ENCODE data around the gene WFDC6. TPM values are rescaled to one million over a fixed set of nuclear protein-coding genes. Genes with fewer than 3 reads are reported as not detected.

Gene WFDC6
- total RNA-seq, 2 donors from 2014 or later: not detected

DNA sequence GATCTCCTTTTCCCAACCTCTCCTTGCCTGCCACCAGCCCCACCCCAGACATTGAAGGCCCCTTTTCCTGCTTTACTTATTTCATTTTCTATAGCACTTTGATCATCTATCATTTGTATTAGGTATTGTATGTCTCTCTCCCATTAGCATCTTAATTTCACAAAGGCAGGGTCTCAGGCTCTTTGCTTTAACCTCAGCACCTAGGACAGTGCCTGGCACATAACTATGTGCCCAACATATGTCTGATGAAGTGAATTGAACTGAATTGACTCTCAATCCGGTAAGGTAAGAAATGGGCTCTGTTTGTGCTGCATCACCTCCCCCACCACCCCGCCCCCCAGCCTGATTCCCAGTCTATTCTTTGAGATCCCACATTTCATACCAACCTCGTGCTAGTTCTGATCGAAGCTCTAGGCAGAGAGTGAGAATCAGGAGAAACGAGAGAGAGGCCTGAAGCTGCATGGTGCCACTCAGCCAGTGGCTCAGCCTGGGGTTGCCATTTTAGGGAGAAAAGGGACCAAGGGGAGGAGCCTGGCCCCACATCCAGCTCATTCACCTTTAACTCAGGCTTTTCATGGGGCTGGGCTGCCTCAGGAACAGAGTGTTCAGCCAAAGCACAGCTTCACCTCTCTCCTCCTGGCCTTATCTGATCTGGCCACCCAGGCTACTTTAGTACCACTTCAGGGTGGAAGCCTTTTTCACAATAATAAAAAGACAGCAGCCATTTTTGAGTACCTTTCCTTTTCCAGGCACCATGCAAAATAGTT is 24.0 kb downstream of the WFDC6 start, which contains the start of gene SPINT3:
Gene SPINT3, minus strand, starts transcription at position 476 of the 767 bp plus-strand sequence. Its CDS starts 14 bp downstream, at position 462.
- no peaks in the 10 kb centered on the region for H3K9me3 Mint-ChIP-seq
- no peaks in the 10 kb centered on the region for H3K36me3 ChIP-seq (ENCODE audit: control insufficient read depth, insufficient read depth, low read length)
- no peaks in the 10 kb centered on the region for H3K9me3 ChIP-seq (ENCODE audit: control insufficient read depth, low read length)
- peaks cover 58% of the 10 kb centered on the region for H3K27me3 Mint-ChIP-seq (ENCODE audit: insufficient read depth)
- TF ChIP-seq, protein P1, sequence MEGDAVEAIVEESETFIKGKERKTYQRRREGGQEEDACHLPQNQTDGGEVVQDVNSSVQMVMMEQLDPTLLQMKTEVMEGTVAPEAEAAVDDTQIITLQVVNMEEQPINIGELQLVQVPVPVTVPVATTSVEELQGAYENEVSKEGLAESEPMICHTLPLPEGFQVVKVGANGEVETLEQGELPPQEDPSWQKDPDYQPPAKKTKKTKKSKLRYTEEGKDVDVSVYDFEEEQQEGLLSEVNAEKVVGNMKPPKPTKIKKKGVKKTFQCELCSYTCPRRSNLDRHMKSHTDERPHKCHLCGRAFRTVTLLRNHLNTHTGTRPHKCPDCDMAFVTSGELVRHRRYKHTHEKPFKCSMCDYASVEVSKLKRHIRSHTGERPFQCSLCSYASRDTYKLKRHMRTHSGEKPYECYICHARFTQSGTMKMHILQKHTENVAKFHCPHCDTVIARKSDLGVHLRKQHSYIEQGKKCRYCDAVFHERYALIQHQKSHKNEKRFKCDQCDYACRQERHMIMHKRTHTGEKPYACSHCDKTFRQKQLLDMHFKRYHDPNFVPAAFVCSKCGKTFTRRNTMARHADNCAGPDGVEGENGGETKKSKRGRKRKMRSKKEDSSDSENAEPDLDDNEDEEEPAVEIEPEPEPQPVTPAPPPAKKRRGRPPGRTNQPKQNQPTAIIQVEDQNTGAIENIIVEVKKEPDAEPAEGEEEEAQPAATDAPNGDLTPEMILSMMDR (conservative IDR thresholded peaks at IDR 0.05): no peak
- H3K27ac Mint-ChIP-seq: no peak within 1 kb of the TSS
- H3K4me1 ChIP-seq (ENCODE audit: control insufficient read depth, insufficient read depth, low read length): no peaks in the 10 kb centered on the region
- H3K27ac ChIP-seq (ENCODE audit: low read depth, low read length): no peak within 1 kb of the TSS
- no peak within 1 kb of the TSS for H3K4me3 ChIP-seq (ENCODE audit: low read length)
- no peak within 1 kb of the TSS for H3K4me3 Mint-ChIP-seq
- no peaks in the 10 kb centered on the region for H3K36me3 Mint-ChIP-seq (ENCODE audit: low read depth)
- peaks cover 63% of the 10 kb centered on the region for H3K27me3 ChIP-seq (ENCODE audit: control insufficient read depth, insufficient read depth, low read length, poor library complexity, severe bottlenecking)
- peaks cover 9% of the 10 kb centered on the region for H3K4me1 Mint-ChIP-seq
- WGBS, 2 experiments (ENCODE audit: insufficient coverage in 1 of 2, insufficient read length in 1 of 2): 71 to 75% methylated on average over 2 to 5 of the region's 5 CpGs
- no peak within 1 kb of the TSS for H3K9ac ChIP-seq (ENCODE audit: extremely low read depth, low read length, poor library complexity, severe bottlenecking)
- peak; percentile 50 for DNase-seq

DNA sequence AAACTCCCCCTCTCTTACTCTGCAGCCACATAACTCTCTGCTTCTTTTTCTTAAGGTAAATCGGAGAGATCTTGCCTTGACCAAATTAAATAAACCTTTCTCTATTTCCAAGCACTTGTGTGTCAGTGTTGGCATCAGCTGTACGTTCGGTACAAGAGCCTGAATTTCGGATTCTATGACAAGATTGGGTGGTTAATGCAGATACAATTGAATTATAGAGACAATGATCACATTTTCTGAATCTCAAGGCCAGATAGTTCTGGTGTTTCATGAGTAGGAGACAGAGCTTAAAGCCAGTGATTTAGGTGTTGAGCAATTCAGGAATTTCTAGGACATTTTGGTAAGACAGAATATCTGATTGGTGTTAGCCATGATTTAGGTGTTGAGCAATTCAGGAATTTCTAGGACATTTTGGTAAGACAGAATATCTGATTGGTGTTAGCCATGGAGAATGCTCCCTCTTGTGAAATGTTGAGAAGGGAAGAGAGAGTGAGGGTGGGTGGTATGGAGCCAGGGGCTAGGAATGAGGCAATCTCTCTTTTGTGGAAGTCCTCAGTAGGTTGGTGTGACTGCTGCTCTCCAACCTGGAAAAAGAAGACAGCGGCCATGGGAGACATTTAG is 28.9 kb downstream of the WFDC6 start:
- peaks cover 7% of the 10 kb centered on the region for H3K4me1 ChIP-seq (ENCODE audit: control insufficient read depth, insufficient read depth, low read length)
- peaks cover 87% of the 10 kb centered on the region for H3K27me3 Mint-ChIP-seq (ENCODE audit: insufficient read depth)
- H3K4me3 ChIP-seq (ENCODE audit: low read length): no peak overlapping the region
- 80 to 98% methylated on average over 1 to 5 of the region's 5 CpGs for WGBS, 2 experiments (ENCODE audit: insufficient coverage in 1 of 2, insufficient read length in 1 of 2)
- H3K27ac Mint-ChIP-seq: no peak overlapping the region
- DNase-seq: no peak
- no peak overlapping the region for H3K4me3 Mint-ChIP-seq
- peaks cover 23% of the 10 kb centered on the region for H3K9me3 Mint-ChIP-seq
- no peaks in the 10 kb centered on the region for H3K36me3 ChIP-seq (ENCODE audit: control insufficient read depth, insufficient read depth, low read length)
- H3K9ac ChIP-seq (ENCODE audit: extremely low read depth, low read length, poor library complexity, severe bottlenecking): no peak overlapping the region
- TF ChIP-seq, protein P1 (conservative IDR thresholded peaks at IDR 0.05): no peak
- H3K27ac ChIP-seq (ENCODE audit: low read depth, low read length): no peak overlapping the region
- H3K36me3 Mint-ChIP-seq (ENCODE audit: low read depth): peaks cover 7% of the 10 kb centered on the region
- H3K4me1 Mint-ChIP-seq: peaks cover 21% of the 10 kb centered on the region
- peaks cover 89% of the 10 kb centered on the region for H3K27me3 ChIP-seq (ENCODE audit: control insufficient read depth, insufficient read depth, low read length, poor library complexity, severe bottlenecking)
- peaks cover 20% of the 10 kb centered on the region for H3K9me3 ChIP-seq (ENCODE audit: control insufficient read depth, low read length)

DNA sequence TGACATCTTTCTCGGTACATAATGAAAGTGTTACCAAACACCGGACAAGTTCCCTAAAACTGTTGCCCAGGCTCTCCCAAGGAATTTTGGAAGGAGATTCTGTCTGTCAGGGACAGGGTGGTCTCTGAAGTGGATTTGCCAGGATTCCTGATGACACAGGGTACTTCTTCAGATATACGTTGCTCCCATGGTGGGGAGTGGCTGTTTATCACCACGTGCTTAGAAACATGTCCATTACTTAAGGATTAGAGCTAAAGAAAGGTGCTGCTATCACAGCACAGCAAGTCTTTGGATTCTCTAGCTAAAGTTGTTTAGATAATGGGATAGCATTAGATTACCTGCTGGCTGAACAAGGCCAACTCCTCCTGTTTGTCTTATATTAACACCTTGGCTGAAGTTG is 30.2 kb downstream of the WFDC6 start:
- peaks cover 20% of the 10 kb centered on the region for H3K9me3 ChIP-seq (ENCODE audit: control insufficient read depth, low read length)
- peaks cover 7% of the 10 kb centered on the region for H3K4me1 ChIP-seq (ENCODE audit: control insufficient read depth, insufficient read depth, low read length)
- no peak overlapping the region for H3K9ac ChIP-seq (ENCODE audit: extremely low read depth, low read length, poor library complexity, severe bottlenecking)
- peak; percentile 59 for DNase-seq
- peaks cover 7% of the 10 kb centered on the region for H3K36me3 Mint-ChIP-seq (ENCODE audit: low read depth)
- WGBS, 2 experiments (ENCODE audit: insufficient coverage in 1 of 2, insufficient read length in 1 of 2): 57 to 63% methylated on average over 4 of the region's 4 CpGs
- H3K4me3 Mint-ChIP-seq: no peak overlapping the region
- no peak overlapping the region for H3K27ac Mint-ChIP-seq
- no peak overlapping the region for H3K27ac ChIP-seq (ENCODE audit: low read depth, low read length)
- peaks cover 85% of the 10 kb centered on the region for H3K27me3 Mint-ChIP-seq (ENCODE audit: insufficient read depth)
- H3K4me3 ChIP-seq (ENCODE audit: low read length): no peak overlapping the region
- H3K4me1 Mint-ChIP-seq: peaks cover 21% of the 10 kb centered on the region
- no peaks in the 10 kb centered on the region for H3K36me3 ChIP-seq (ENCODE audit: control insufficient read depth, insufficient read depth, low read length)
- TF ChIP-seq, protein P1 (conservative IDR thresholded peaks at IDR 0.05): no peak
- H3K27me3 ChIP-seq (ENCODE audit: control insufficient read depth, insufficient read depth, low read length, poor library complexity, severe bottlenecking): peaks cover 86% of the 10 kb centered on the region
- peaks cover 23% of the 10 kb centered on the region for H3K9me3 Mint-ChIP-seq

Measured in endodermal cell (in vitro differentiated cells).